Renal cortical epithelial cell (primary cell): Measurements from ENCODE around the gene GSE1. TPM values are rescaled to one million over a fixed set of nuclear protein-coding genes. Genes with fewer than 3 reads are reported as not detected.

Source experiments
- DNase-seq: peaks from one replicate; pipeline ENCODE4 v3.0.0-alpha.2; 2011; ENCODE audit warnings: low read depth
- total RNA-seq: library from RNA; depleted of rRNA; stranded (reverse); fragments of >200 nt; gene quantifications from 2 replicates; pipeline ENCODE4 v1.2.3, GENCODE V29; 2014

GSE1 gene
- total RNA-seq, 1 donor from 2014 or later, result 44.6 TPM

DNA sequence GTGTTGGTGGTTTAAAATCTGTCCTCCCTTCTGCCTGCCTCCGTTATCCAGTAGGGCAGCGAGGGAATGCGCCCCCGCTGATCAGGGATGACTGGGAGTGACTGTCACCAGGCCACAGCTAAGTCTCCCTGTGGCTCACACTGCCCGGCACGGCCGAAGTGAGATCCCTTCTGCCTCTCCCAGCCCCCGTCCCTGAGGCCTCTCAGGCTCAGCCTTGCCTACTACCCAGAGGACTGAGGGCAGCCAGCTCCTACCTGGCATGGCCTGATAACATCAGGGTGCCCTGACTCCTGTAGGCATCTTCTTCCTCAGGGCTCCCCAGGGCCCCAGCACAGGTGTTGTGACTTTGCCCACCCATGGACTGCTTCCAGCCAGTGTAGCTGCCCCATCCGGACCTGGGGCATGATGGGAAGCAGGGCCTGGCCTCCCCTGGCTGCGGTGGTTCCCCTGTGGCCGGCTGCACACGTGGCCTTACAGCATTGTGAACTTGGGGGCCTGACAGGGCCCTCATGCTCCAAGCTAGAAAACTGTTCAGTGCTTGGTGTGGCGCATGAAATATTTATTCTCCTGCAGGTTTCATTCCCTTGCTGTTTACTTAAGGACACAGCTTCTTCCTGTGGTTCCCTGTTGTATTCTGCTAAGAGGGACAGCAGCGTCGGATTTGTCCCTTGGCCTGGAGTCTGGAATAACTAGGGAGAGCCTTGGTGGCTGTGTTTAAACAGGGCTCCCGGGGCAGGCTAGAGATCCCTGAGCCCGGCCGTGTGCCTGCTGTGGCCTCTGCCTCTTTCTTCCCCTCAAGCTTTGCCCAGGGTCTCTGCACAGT is 45.6 kb downstream of the GSE1 start:
- DNase-seq, result no peak

DNA sequence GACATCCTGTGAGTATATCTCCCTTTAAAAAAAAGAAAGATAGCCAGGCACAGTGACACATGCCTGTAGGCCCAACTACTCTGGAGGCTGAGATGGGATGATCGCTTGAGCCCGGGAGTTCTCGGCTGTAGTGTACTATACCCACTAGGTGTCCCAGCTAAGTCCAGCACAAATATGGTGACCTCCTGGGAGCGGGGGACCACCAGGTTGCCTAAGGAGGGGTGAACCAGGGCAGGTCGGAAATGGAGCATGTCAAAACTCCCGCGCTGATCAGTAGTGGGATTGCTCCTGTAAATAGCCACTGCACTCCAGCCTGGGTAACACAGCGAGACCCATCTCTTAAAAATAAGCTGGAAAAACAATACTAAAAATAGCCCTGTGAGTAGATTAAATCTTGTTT is 46.2 kb downstream of the GSE1 start:
- DNase-seq, result no peak

DNA sequence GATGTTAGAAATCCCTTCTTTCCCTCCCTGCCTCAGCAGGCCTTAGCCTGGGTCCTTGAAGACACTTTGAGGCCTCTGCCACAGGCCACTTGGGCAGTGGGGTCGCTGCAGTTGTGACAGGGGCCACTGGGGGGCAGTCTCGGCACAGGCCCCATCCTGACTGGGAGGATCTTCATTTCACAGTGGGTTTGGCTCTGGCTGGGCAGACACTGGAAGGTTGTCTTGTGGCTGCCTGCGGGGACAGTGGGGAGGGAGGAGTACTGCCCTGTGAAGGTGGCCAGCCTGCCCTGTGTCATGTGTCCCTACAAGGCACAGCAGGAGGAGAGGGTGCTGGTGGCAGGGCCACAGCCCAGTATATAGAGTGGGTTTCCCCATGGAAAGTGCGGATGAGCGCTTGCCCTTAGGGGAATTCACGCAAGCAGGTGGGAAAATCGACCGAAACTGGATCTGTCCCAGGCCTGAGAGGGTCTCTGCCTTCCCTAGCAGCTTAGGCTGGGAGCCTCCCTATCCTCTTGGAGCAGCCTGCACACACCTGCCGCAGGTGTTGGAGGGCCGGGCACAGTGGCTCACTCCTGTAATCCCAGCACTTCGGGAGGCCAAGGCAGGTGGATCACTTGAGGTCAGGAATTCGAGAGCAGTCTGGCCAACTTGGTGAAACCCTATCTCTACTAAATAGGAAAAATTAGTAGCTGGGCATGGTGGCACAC is 46.8 kb downstream of the GSE1 start:
- DNase-seq, result peak; percentile 18

DNA sequence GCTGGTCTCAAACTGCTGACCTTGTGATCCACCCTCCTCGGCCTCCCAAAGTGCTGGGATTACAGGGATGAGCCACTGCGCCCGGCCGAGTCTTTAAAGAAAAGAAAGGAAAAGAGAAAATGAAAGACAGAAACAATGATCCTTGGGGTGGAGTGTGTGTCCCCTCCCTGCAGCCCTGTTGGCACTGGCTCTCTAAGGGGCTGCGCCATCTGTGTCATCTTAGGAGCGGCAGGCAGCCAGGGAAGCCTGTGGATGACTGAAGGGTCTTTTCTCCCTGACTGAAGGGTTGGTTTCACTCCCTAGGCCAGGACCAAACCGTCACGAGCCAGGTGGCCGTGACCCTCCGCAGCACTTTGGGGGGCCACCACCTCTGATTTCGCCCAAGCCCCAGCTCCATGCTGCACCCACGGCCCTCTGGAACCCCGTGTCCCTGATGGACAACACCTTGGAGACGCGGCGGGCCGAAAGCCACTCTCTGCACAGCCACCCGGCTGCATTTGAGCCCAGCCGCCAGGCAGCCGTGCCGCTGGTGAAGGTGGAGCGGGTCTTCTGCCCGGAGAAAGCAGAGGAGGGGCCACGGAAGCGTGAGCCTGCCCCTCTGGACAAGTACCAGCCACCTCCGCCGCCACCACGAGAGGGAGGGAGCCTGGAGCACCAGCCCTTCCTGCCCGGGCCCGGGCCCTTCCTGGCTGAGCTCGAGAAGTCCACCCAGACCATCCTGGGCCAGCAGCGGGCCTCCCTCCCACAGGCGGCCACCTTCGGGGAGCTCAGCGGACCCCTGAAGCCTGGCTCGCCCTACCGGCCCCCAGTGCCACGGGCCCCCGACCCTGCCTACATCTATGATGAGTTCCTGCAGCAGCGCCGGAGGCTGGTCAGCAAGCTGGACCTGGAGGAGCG is 48.0 kb downstream of the GSE1 start:
- DNase-seq, result no peak

DNA sequence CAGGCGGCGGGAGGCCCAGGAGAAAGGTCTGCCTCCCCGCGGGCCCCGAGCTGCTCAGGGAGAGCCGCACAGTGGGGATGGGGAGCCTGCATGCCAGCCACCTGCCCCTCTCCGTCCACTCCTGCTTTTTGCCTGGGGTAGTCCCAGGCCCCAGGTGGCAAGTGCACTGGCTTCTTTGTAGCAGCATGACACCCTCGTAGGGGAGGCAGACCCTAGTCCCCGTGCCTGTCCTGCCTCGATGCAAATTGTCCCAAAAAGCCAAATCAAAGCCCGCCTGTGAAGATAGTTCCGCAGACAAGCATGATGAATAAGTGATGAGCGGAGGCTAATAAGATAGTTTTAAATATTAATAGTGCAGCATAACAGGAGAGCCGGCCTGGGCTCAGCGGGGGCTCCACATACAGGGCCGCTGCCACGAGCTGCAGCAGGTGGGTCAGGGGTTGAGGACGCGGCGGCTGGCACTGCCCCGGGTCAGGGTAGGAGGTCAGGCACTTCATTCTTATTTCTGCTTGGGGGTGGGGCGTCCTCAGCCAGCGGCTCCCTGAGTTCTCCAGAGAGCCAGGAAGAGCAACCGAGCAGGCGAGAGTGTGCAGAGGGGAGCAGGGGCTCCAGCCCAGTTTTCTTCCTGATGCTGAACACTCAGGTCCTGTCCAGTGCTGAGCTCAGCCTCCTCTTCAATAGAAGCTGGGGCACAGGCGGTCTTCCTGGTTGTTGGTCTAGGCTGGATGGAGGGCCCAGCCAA is 48.8 kb downstream of the GSE1 start:
- no peak for DNase-seq

DNA sequence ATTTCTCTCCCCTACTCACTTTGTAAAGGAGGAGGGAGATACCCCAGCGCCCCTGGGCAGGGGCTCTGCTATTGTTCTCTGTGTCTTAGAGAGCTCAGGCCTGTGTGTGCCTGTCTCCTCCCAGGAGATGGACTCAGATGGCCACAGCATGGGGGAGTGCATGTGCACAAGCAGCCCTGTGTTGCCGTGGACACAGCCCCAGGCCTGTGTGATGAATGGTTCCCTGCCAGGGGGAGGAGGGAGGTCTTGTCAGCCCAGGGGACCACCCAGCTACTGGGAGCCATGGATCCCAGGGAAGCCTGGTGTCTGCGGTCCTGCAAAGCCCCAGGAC is 49.3 kb downstream of the GSE1 start:
- no peak for DNase-seq

DNA sequence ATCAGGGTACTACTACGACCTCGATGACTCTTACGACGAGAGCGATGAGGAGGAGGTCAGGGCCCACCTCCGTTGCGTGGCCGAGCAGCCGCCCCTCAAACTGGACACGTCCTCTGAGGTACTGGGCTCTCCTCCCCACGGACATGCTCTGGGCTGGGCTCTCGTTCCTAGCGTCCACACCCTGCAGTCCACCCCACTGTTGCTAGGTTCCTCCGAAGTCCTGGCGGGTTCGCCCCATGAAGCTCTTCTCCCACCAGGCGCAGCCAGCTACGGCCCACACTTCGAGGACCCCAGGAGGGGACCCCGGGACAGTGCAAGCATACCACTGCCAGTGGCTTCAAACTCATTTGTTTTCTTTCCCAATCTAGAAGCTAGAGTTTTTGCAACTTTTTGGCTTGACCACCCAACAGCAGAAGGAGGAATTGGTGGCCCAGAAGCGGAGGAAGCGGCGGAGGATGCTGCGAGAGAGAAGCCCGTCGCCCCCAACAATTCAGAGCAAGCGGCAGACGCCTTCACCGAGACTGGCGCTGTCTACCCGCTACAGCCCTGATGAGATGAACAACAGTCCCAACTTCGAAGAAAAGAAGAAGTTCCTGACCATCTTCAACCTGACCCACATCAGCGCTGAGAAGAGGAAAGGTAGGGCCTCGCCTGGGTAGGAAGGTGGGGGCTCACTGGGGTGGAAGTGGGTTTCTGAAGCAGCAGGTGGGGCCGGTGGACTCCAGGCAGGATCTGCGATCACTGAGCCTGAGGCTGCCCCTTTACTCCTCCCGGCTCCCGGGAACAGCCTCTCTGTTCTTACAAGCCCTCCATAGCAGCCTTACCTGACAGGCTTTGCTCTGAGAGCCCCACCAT is 50.1 kb downstream of the GSE1 start:
- DNase-seq, result no peak

DNA sequence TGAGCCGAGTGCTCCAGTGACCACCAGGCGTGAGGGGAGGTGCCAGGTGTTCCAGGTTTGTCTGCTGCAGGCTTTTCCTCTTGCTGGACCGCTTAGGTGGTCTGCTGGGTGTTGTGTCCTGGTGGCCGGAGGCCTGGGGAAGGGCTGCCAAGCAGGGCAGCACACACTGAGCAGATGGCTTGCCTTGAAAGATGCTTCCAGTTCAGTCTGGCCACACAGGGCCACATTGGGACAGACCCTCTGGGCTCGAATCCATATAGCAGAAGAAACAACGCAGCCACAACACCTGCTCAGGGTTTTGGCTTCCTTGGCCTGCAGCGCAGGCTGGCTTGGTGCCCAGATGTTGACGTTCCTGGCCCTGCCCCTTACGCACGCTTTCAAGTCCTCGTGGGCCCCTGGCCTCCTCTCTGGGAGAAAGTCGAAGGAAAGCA is 50.8 kb downstream of the GSE1 start:
- no peak for DNase-seq

DNA sequence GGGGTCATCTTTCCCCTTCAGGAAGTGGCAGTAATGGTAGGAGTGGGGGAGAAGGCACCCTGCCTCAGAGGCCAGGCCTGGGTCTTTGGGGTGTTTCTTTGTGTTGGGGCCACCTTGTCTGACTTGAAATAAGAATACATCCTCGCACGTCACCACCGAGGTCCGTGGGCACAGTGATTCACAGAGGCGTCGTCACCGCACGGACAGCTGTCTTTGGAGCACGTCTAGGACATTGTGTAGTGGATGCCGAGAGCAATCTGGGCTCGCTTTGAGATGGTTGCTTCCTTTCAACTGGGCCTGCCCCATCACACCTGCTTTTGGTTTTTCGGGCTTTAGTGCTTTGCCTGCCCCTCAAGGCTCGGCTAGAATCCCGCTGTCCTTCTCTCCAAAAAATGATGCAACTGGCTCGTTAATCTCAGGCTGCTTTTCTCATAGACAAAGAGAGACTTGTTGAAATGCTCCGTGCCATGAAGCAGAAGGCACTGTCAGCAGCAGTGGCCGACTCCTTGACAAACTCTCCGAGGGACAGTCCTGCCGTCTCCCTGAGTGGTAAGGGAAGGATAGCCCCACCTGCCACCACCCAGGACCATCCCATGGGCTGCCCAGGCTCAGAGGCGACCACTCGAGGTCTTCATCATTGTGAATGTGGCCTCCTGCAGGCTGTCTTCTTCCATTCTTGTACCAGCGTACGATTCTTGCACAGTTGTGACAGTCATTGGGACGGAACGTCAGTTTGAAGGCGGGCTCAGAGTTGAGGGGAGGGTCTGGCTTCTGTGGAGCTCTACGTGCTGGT is 51.7 kb downstream of the GSE1 start:
- no peak for DNase-seq

DNA sequence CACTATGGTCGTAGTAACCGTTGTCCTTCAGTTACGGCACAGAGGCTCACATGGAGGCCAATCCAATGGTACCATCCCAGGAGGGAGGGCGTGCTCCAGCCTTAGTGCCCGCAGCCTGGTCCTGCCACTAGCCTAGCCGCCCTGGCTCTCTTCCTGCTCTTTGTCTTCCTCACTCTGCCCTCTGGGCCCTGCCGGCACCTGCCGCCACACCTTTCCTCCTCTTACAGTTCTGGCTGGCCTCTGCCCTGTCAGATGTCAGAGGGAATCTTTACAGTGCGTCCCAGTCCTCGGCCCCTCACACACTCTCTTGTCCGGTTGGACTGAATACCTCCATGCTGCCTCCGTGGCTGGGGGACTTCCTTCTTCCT is 52.2 kb downstream of the GSE1 start:
- no peak for DNase-seq

DNA sequence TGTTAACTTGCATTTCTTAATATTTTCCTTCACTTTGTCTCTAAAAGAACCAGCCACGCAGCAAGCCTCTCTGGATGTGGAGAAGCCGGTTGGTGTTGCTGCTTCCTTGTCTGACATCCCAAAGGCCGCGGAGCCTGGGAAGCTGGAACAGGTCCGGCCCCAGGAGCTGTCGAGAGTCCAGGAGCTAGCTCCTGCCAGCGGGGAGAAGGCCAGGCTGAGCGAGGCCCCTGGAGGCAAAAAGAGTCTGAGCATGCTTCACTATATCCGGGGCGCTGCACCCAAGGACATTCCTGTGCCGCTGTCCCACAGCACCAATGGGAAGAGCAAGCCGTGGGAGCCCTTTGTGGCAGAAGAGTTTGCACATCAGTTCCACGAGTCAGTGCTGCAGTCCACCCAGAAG is 52.8 kb downstream of the GSE1 start:
- no peak for DNase-seq

DNA sequence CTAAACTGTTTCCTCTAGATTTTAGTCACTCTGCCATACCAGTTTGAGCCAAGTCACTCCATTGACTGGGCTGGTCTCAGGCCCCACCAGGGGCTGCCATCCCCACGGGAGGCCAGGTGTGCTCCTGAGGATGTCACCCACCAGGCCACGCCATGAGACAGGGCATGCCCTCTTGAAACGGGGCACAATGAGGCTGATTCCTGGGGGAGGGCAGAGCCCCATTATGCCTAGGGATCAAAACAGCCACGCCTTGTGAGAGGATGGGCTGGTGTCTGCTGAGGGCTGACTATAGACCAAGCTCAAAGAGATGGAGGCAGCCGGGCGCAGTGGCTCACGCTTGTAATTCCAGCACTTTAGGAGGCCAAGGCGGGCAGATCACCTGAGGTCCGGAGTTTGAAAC is 54.1 kb downstream of the GSE1 start:
- DNase-seq, result no peak

DNA sequence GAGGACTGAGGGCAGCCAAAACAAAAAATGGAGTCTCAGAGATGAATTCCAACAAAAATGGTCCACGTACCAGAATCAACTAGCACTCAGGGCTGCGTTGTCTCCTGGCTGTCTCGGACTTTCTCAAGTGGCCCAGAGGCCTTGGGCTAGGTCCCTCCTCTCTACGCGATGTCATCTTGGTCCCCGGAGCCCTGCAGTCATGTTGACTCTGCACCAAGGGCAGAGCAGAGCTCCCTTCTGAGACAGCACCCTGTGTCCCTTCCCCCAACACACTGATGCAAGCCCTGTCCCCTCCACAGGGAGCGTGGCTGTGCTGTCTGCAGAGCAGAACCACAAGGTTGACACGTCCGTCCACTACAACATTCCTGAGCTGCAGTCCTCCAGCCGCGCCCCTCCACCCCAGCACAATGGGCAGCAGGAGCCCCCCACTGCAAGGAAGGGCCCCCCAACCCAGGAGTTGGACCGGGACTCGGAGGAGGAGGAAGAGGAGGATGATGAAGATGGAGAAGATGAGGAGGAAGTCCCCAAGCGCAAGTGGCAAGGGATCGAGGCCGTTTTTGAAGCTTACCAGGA is 54.8 kb downstream of the GSE1 start:
- no peak for DNase-seq

DNA sequence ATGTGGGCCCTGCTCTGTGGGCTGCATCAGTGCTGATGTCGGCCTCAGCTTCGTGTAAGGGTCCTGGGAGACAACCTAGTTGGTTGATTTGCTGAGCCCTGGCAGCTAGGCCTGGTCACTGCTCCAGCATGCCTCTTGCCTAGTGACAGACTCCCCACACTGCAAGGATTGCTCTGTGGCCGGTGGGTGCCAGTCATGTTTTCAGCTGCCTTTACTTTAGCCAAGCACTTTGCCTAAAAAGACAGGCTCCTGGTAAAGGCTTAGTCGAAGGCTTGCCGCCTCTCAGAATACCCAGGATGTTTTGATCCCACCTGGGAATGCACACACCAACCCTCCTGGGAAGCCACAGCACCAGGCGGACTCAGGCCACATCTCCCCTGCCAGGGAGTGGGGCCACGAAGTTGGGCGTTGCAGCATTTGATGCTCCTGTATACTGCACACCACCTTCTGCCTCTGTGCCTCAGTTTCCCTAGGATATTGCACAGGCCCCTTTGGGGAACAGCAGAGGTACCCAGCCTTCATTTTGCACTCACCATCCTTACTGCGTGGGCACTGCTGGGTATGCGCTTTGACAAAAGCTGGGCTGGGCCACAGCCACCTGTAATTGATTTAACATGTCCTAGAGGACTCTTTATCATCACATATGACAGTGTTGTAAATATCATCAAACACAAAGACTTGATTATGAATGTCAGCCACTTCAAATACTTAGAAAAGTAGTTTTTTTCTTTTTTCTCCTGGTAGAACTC is 55.7 kb downstream of the GSE1 start:
- DNase-seq, result no peak

DNA sequence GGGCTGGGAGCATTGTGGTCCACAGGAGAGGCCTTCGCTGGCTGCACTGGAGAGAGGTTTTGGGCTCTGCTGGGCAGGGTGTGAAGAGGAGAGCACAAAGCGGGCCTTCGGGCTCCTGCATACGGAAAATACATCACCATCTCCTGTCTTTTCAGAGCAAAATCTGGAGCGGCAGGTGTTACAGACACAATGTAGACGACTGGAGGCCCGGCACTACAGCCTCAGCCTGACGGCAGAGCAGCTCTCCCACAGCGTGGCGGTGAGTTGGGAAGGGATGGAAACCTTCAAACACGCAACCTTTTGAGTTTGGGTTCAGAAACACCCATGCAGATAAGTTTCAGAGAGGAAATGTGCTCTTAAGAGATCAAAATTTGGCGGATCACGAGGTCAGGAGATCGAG is 57.7 kb downstream of the GSE1 start:
- DNase-seq, result no peak

DNA sequence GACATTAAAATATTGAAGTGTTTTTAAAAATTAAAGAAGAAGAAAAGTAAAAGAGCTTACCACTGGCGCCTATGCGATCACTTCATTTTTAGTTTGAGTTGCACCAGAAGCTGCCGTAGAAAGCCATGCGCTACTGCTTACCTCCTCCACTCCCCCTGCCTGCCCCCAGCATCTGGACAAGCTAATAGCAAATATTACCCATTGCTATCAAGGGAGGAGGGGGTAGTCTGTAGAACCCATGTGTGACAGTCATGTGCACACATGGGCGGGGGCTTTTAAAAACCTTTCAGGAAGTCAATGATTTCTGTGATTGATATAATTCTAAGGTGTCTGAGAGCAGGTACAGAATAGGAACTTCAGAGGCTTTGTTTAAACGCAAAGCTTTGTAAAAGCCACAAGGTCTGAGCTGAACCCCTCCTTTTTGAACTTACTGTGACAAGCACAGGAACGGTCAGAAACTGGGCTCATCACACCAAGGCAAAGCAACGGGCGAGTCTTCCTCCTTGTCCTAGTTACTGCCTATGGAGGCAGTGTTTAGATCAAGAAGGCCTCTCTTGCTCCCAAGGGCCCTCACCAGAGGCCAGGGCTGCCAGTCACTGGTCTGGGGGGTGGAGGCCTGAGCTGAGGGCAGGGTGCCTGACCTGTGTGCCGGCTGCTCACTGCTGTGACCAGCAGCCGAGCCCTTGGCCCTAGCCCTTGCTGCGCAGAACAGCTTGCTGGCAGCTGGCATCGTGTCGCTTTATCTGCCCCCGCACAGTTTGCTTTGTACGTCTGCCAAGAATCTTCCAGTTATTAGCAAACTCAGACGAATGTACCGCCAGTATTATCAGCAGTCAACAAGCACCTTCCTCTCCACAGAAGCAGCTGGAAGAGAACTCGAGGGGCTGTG is 60.7 kb downstream of the GSE1 start:
- peak; percentile 15 for DNase-seq

DNA sequence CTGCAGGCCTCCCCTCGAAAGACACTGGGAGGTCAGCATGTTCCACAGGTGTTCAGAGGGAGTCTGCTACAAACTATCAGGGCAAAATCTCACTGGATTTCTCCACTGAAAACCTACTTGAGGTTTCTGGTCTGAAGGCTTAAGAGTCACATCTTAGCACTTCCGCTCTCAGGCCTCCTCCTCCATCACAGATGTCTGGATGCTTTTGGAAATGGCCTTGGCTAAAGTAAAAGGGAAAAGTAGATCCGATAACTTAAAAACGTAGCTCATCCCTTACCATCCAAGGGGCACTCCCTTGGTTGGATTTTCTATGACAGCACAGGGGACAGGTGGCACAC is 61.3 kb downstream of the GSE1 start:
- DNase-seq, result no peak

DNA sequence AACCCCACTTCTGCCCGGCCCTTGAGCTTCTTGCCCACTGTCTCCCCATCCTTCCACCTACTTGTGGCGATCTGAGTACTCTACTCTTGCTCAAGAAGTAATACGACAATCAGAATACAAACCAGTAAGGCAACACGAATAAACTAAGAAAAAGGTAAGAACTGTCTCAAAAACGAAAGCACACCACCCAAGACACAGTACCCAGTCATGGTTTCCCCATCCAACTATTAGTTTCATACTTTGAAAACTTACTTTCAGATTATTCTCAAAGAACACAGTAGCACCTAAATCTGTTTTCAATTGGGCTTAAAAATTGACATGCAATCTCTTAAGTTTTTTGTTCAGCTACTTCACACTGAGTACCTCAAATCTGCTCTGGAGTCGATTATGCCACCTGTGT is 61.7 kb downstream of the GSE1 start:
- DNase-seq, result no peak
